Skeletal muscle tissue (tissue), 4 donors: Measurements from ENCODE around the gene S100A10. TPM values are rescaled to one million over a fixed set of nuclear protein-coding genes. Genes with fewer than 3 reads are reported as not detected.
A peak's percentile ranks its signal among the peaks of the same experiment; 100 is the strongest.

Experiments used
- H3K27ac ChIP-seq: one replicate; pipeline ENCODE4 v1.7.0; 2013; ENCODE audit warnings: mild to moderate bottlenecking, low read depth, low read length, inconsistent platforms
- H3K27me3 ChIP-seq, 3 donors: one replicate each; pipeline ENCODE4 v1.7.0; 2013; ENCODE audit warnings: low read length in 3 of 3; ENCODE audit not compliant: control insufficient read depth in 3 of 3, insufficient read depth in 3 of 3
- H3K36me3 ChIP-seq, 3 donors: one replicate each; pipeline ENCODE4 v1.7.0; 2013; ENCODE audit warnings: low read length in 3 of 3; ENCODE audit not compliant: control insufficient read depth in 3 of 3, insufficient read depth in 3 of 3
- H3K4me1 ChIP-seq, 3 donors: one replicate each; pipeline ENCODE4 v1.7.0; 2013; ENCODE audit warnings: low read length in 3 of 3, mild to moderate bottlenecking in 3 of 3; ENCODE audit not compliant: control insufficient read depth in 3 of 3, insufficient read depth in 3 of 3
- H3K4me3 ChIP-seq, 3 donors: one replicate each; pipeline ENCODE4 v1.7.0; 2013; ENCODE audit warnings: low read length in 3 of 3
- H3K9ac ChIP-seq, 3 donors: one replicate each; pipeline ENCODE4 v1.7.0; 2013; ENCODE audit warnings: low read length in 3 of 3, mild to moderate bottlenecking in 3 of 3, moderate library complexity in 2 of 3, low read depth in 1 of 3
- H3K9me3 ChIP-seq, 3 donors: one replicate each; pipeline ENCODE4 v1.7.0; 2013; ENCODE audit warnings: low read length in 3 of 3; ENCODE audit not compliant: control insufficient read depth in 3 of 3
- total RNA-seq: library from RNA; depleted of rRNA; stranded (reverse); fragments of >200 nt; gene quantifications from one replicate; pipeline ENCODE4 v1.2.3, GENCODE V29; 2014
- donor health status: Osteomylitis.

S100A10 gene
- total RNA-seq, 1 donor from 2014 or later = 43.8 TPM

DNA sequence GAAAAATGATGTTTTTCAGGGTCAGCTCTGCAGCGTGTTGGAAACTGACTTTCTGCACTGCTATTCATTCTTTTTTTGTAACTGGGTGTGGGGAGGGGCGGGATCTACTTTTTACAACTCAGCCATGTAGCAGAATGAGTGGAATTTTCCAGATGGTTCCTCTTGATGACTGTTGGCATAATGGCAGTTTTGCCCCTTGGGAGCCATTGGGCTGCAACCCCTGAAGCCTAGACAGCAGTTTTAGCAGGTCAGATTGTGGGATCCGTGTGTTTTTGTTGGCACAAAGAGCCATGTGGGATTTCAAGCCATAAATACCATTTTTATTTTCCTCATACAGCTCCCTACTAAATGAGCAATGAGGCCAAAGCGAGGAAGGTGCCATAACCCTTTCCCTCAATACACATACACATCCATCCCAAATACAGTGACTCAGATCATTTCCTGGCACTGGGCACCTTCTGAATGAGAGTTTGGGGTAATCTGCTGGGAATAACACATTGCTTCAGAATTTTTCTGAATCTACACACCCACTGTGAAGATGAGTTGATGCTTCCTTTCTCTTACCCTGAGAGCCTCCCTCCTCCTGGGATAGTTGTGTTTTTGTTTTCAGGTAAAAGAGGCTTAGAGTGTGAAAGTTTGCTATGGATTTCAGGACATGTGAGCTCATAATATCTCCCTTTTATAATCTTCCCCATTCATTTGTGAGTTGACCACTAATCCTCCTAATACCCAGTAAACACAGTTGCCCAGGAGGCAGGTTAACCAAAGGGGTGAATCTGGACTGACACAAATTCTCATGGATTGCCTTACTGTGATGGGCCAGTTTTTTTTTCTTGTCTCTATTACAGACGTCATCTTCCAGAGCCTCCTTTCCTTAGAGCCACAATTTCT, 13.1 kb downstream of the S100A10 start:
- Histone ChIP-seq H3K9ac (no peak overlapping the region), H3K27ac (peak overlapping the region; percentile 9), H3K4me3 (no peak overlapping the region), H3K9me3 (no peaks in the 10 kb centered on the region), H3K27me3 (no peaks in the 10 kb centered on the region), H3K4me1 (peaks cover 8 to 22% (median 10%) of the 10 kb centered on the region in 3 donors), H3K36me3 (peaks cover 6 to 26% (median 17%) of the 10 kb centered on the region in 3 donors)

DNA sequence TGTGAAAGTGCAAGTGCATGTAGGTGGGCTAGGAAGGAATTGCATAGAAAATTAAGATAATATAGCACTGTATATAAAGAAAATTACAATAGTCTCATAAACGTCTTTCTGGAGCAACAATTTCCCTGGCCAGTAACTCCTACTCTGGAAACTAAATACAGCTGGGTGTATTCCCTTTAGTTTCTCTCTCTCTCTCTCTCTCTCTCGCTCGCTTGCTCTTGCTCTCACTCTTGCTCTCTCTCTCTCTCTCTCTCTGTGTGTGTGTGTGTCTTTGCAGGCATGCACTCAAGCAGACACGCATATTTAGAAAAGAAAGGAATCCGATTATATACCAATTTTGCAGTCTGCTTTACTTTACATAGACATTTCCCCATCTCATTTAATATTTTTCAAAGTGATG, 14.7 kb downstream of the S100A10 start:
- Histone ChIP-seq H3K9me3 (no peaks in the 10 kb centered on the region), H3K27ac (no peak overlapping the region), H3K4me3 (no peak overlapping the region), H3K4me1 (peaks cover 8 to 13% (median 10%) of the 10 kb centered on the region in 3 donors), H3K27me3 (no peaks in the 10 kb centered on the region), H3K36me3 (peaks cover 0 to 12% (median 11%) of the 10 kb centered on the region in 3 donors), H3K9ac (no peak overlapping the region)

GRCh38 chr1:151977662-151978230, 15.9 kb downstream of the S100A10 start:
- Histone ChIP-seq H3K9ac (no peak overlapping the region), H3K27me3 (no peaks in the 10 kb centered on the region), H3K27ac (no peak overlapping the region), H3K4me3 (no peak overlapping the region), H3K36me3 (peaks cover 0 to 6% (median under 1%) of the 10 kb centered on the region in 3 donors), H3K9me3 (no peaks in the 10 kb centered on the region), H3K4me1 (peaks cover 8 to 13% (median 10%) of the 10 kb centered on the region in 3 donors)

DNA sequence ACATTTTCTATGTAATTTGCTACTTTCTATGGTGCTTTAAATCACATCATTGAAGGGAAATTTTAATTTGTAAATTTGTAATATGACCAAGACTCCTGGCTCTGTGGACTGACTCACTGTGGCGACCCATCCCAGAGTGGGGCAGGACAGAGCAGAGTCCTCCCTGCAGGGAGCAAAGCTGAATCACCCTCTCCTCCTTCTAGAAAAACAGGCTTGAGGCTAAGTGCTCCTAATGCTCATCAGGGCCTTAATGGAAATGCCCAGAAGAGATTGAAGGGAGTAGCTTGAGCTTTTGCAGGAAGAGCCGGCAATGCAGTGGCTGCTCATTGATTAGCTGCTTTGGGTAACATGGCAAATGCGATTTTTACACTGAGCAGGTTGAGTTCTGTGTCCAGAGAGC, 16.8 kb downstream of the S100A10 start:
- Histone ChIP-seq H3K36me3 (no peaks in the 10 kb centered on the region), H3K9ac (no peak overlapping the region), H3K4me3 (no peak overlapping the region), H3K27ac (no peak overlapping the region), H3K4me1 (peaks cover 8 to 17% (median 13%) of the 10 kb centered on the region in 3 donors), H3K27me3 (no peaks in the 10 kb centered on the region), H3K9me3 (no peaks in the 10 kb centered on the region)

DNA sequence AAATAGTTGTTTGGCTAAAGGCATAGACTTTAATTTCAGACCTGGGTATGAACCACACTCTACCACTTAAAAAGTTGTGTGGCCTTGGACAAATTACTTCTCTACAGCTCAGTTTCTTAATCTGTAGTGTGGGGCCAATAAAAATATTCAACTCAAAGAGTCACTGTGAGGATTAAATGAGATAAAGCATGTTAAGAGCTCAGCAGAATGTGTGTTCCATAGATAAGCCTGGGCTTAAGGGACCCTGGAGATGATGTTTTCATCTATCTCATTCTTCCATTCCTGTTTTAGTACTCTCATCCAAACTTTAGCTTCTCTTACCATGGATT, 17.7 kb downstream of the S100A10 start:
- H3K36me3 ChIP-seq = no peaks in the 10 kb centered on the region
- H3K27me3 ChIP-seq = no peaks in the 10 kb centered on the region
- no peaks in the 10 kb centered on the region for H3K9me3 ChIP-seq
- no peak overlapping the region for H3K9ac ChIP-seq
- H3K4me3 ChIP-seq = no peak overlapping the region
- H3K27ac ChIP-seq = no peak overlapping the region
- H3K4me1 ChIP-seq = peaks cover 4 to 13% (median 11%) of the 10 kb centered on the region in 3 donors

DNA sequence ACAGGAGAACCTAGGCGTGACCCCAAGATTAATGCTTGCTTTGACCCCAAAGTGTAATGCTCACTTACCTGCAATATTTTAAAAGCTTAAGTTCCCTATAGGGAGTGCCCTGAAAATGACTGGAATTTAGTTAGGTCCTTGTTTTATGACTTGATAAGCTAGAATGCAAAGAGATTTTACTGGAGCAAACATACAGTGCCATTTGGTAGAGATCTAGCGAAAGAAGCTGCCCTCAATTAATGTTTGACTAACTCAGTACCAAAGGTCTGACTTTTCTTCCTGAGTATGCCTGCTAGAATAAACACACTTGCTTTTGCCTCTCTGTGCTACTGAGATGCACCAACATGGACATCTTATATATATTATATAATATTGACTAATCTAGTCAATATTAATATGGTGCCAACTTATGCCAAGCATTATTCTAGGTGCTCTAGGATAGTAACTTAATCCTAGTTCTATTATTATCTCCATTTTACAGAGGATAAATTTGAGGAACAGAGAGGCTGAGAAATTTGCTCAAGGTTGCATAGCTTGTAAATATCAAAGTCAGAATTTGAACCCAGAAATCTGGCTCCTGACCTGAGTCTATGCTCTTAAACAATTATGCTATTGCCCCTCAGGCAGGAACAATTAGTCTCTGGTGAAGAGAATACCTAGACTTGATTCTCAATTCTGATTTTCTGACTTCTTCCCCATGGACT, 18.2 kb downstream of the S100A10 start:
- Histone ChIP-seq H3K4me1 (peaks cover 0 to 8% (median 8%) of the 10 kb centered on the region in 3 donors), H3K27me3 (no peaks in the 10 kb centered on the region), H3K9ac (no peak overlapping the region), H3K36me3 (no peaks in the 10 kb centered on the region), H3K27ac (no peak overlapping the region), H3K4me3 (no peak overlapping the region), H3K9me3 (no peaks in the 10 kb centered on the region)

- Histone ChIP-seq H3K4me3 (no peak overlapping the region), H3K9me3 (no peaks in the 10 kb centered on the region), H3K36me3 (no peaks in the 10 kb centered on the region), H3K27me3 (no peaks in the 10 kb centered on the region), H3K27ac (no peak overlapping the region), H3K4me1 (peaks cover 2 to 4% (median 4%) of the 10 kb centered on the region in 3 donors), H3K9ac (no peak overlapping the region)
These were observed 21.0 kb downstream of the S100A10 start for GRCh38 chr1:151972542-151973248.

DNA sequence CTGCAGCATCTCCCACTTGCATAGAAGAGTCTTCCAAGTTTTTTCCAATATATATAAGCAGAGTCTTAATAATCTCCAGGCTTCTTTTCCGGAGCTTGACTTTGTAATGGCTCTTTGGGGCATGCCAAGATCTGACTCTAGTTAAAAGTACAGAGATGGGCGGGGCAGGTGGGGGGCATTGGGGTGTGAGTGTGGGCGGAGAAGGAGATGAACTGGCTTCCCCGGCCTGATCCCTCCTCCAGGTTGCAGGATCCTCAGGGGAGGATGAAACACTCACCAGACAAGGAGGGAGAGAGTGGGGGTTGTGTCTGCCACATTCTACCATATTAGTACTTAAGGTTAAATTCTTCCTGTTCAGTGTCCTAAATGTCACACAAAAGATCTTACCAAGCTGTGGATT, 23.0 kb downstream of the S100A10 start:
- Histone ChIP-seq H3K4me1 (peaks cover 2 to 4% (median 4%) of the 10 kb centered on the region in 3 donors), H3K4me3 (no peak overlapping the region), H3K27ac (no peak overlapping the region)

DNA sequence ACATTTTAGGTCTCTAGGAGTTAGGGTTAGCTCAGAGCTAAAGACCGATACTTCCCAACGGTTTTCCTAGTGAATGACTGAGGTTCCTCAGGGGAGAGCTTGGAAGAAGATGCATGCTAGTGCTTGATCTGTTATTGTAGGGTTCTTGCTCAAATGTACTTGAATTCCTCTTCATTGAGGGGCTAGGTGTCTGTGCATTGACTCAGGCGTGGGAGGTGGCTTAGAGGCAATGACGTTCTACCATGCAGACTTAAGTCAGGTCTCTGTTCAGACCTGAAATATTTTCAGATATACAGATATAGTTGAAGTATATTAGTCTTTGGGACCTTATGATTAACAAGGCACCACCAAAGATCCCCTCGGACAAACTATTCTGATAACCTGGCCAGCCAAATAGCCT, 23.5 kb downstream of the S100A10 start:
- Histone ChIP-seq H3K9me3 (no peaks in the 10 kb centered on the region), H3K4me1 (peaks cover 2 to 4% (median 4%) of the 10 kb centered on the region in 3 donors), H3K27ac (no peak overlapping the region), H3K9ac (no peak overlapping the region), H3K4me3 (no peak overlapping the region), H3K36me3 (no peaks in the 10 kb centered on the region), H3K27me3 (no peaks in the 10 kb centered on the region)

More for the DNA sequence above, 23.0 kb downstream of the S100A10 start:
- Histone ChIP-seq H3K27me3 (no peaks in the 10 kb centered on the region), H3K9me3 (no peaks in the 10 kb centered on the region), H3K36me3 (no peaks in the 10 kb centered on the region), H3K9ac (no peak overlapping the region)
